Right ventricle myocardium superior (tissue), 1 donor: ENCODE data around the gene PIP5KL1. TPM values are rescaled to one million over a fixed set of nuclear protein-coding genes. Genes with fewer than 3 reads are reported as not detected.

Source experiments
- ATAC-seq: fragments of 200-7000 bp; cut with Tn5 transposase; one replicate; pipeline ENCODE4 v1.9.1; 2020; ENCODE audit warnings: mild to moderate bottlenecking; ENCODE audit not compliant: poor library complexity
- DNase-seq: peaks from one replicate; pipeline ENCODE4 v3.0.0-alpha.2; 2020
- intact Hi-C: fragments of 100-400 bp; cut with DNase I; formaldehyde crosslinking; loops from one replicate; pipeline ENCODE4 v1.11.2; 2022
- total RNA-seq: library from RNA; stranded (reverse); fragmentation: NEBNext Ultra II Directional; extraction: Animal tissue kit (Norgen Biotek cat#: 25700); gene quantifications from one replicate; pipeline ENCODE4 v1.2.1, GENCODE V29; 2021
- donor health status: DM: no; HTN: yes; CAD: no; lungs with severe emphysema.

PIP5KL1 gene
- total RNA-seq, 1 donor from 2014 or later = 0.48 TPM

GRCh38 chr9:127970401-127971313 lies 40.1 kb upstream of the PIP5KL1 start:
- DNase-seq (no peak), ATAC-seq (no peak)
- intact Hi-C loops = no loop called here

GRCh38 chr9:127968700-127969383 lies 38.3 kb upstream of the PIP5KL1 start:
- peak; percentile 46 for ATAC-seq
- intact Hi-C loops = no loop called here
- peak; percentile 86 for DNase-seq

- intact Hi-C loops = no loop called here
- no peak for ATAC-seq
- DNase-seq = no peak
Observed at GRCh38 chr9:127968042-127968441, 37.5 kb upstream of the PIP5KL1 start.

- intact Hi-C loops = no loop called here
- ATAC-seq (no peak), DNase-seq (no peak)
Observed at GRCh38 chr9:127967151-127967809, 36.7 kb upstream of the PIP5KL1 start.

GRCh38 chr9:127966416-127967150 lies 36.0 kb upstream of the PIP5KL1 start:
- DNase-seq (no peak), ATAC-seq (no peak)
- intact Hi-C loops = no loop called here

GRCh38 chr9:127965953-127966352 lies 35.4 kb upstream of the PIP5KL1 start:
- ATAC-seq (no peak), DNase-seq (no peak)
- intact Hi-C loops = no loop called here

GRCh38 chr9:127963359-127964064 lies 32.9 kb upstream of the PIP5KL1 start:
- DNase-seq (no peak), ATAC-seq (no peak)
- intact Hi-C loops = no loop called here

GRCh38 chr9:127963041-127963358 lies 32.4 kb upstream of the PIP5KL1 start:
- ATAC-seq (no peak), DNase-seq (no peak)
- intact Hi-C loops = no loop called here

- DNase-seq (no peak), ATAC-seq (no peak)
- intact Hi-C loops = no loop called here
Observed at GRCh38 chr9:127962278-127962677, 31.7 kb upstream of the PIP5KL1 start.

- intact Hi-C loops = no loop called here
- DNase-seq (no peak), ATAC-seq (no peak)
Observed at GRCh38 chr9:127961613-127962155, 31.1 kb upstream of the PIP5KL1 start.

GRCh38 chr9:127961155-127961490 lies 30.5 kb upstream of the PIP5KL1 start:
- ATAC-seq = no peak
- no peak for DNase-seq
- intact Hi-C loops = no loop called here

GRCh38 chr9:127960410-127961154 lies 30.0 kb upstream of the PIP5KL1 start:
- intact Hi-C loops = no loop called here
- DNase-seq (no peak), ATAC-seq (no peak)

GRCh38 chr9:127959841-127960409 lies 29.3 kb upstream of the PIP5KL1 start:
- ATAC-seq = no peak
- intact Hi-C loops = no loop called here
- DNase-seq = no peak

GRCh38 chr9:127959398-127959797 lies 28.8 kb upstream of the PIP5KL1 start:
- ATAC-seq (no peak), DNase-seq (no peak)
- intact Hi-C loops = no loop called here

GRCh38 chr9:127958728-127959127 lies 28.2 kb upstream of the PIP5KL1 start:
- intact Hi-C loops = no loop called here
- ATAC-seq = no peak
- no peak for DNase-seq

GRCh38 chr9:127955294-127956015 lies 24.9 kb upstream of the PIP5KL1 start:
- ATAC-seq (peak; percentile 86), DNase-seq (no peak)
- intact Hi-C loops = no loop called here

GRCh38 chr9:127954831-127955293 lies 24.3 kb upstream of the PIP5KL1 start:
- no peak for DNase-seq
- intact Hi-C loops = no loop called here

More at GRCh38 chr9:127954831-127955293, 24.3 kb upstream of the PIP5KL1 start:
- no peak for ATAC-seq
